ENCODE measurements around the gene KCNE1.

Gene KCNE1

DNA sequence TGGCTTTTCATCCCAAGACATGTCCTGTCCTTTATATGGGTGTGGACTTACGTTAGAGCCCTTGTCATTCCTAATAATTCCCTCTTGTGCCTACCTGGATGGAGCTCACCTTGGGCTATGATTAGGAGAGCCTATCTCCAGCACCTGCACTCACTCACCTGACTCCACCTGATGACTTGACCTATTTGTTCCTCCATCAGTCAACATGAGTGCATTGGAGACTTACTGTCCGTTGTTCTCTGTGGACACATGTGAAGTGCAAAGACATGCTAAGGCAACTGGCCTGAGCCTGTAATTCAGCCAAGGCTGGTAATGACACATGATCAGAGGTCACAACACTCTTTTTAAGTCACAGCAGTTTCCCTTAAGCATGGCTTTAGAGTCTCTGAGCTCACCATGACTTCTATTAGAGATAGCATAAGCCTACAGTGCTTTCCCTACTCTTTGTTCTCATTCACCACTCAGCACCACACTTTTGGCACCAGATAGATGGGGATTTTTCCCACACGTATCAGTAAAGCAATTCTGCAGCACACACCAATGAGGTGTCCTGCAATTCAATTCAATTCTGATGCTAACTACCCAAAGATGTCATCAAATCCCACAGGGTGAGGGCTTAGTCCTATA is 9.4 kb downstream of the KCNE1 start:
- H3F3A ChIP-seq (ENCODE audit: insufficient read depth, low read length): no peaks in the 10 kb centered on the region
- no peak overlapping the region for H3K4me3 ChIP-seq (ENCODE audit: low read length)
- DNase-seq: no peak
- no peak for TF ChIP-seq EZH2phosphoT487 (IDR thresholded peaks at IDR 0.05; ENCODE audit: low read length)
- no peak for TF ChIP-seq EZH2 (optimal IDR thresholded peaks at IDR 0.05; ENCODE audit: low read depth, low read length)
- TF ChIP-seq, protein P1, sequence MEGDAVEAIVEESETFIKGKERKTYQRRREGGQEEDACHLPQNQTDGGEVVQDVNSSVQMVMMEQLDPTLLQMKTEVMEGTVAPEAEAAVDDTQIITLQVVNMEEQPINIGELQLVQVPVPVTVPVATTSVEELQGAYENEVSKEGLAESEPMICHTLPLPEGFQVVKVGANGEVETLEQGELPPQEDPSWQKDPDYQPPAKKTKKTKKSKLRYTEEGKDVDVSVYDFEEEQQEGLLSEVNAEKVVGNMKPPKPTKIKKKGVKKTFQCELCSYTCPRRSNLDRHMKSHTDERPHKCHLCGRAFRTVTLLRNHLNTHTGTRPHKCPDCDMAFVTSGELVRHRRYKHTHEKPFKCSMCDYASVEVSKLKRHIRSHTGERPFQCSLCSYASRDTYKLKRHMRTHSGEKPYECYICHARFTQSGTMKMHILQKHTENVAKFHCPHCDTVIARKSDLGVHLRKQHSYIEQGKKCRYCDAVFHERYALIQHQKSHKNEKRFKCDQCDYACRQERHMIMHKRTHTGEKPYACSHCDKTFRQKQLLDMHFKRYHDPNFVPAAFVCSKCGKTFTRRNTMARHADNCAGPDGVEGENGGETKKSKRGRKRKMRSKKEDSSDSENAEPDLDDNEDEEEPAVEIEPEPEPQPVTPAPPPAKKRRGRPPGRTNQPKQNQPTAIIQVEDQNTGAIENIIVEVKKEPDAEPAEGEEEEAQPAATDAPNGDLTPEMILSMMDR (IDR thresholded peaks at IDR 0.05; ENCODE audit: low read length): no peak
- no peaks in the 10 kb centered on the region for H3K27me3 ChIP-seq (replicated peaks; ENCODE audit: insufficient read depth, low read length)
- H3K4me2 ChIP-seq (ENCODE audit: low read depth, low read length): no peak overlapping the region
- no peak overlapping the region for H3K9ac ChIP-seq (ENCODE audit: low read length)
- no peaks in the 10 kb centered on the region for H3K36me3 ChIP-seq (replicated peaks; ENCODE audit: insufficient read depth, low read length)
- no peaks in the 10 kb centered on the region for H3K79me2 ChIP-seq (ENCODE audit: low read length)
- no peaks in the 10 kb centered on the region for H3K4me1 ChIP-seq (ENCODE audit: low read length)
- no peak overlapping the region for H3K27ac ChIP-seq (ENCODE audit: low read length)
- no peaks in the 10 kb centered on the region for H3K9me3 ChIP-seq (replicated peaks; ENCODE audit: insufficient read depth, low read length)
- H3K9me2 ChIP-seq (replicated peaks; ENCODE audit: insufficient read depth, low read length): no peaks in the 10 kb centered on the region
- no peaks in the 10 kb centered on the region for H4K20me1 ChIP-seq (ENCODE audit: insufficient read depth, low read length)
- no peak overlapping the region for H2AFZ ChIP-seq (ENCODE audit: low read length)

- Histone ChIP-seq H2AFZ (ENCODE audit: low read length) (no peak overlapping the region), H3K27ac (ENCODE audit: low read length) (no peak overlapping the region), H3K9me3 (replicated peaks; ENCODE audit: insufficient read depth, low read length) (0 out of 2 replicates have a peak, but pooled peaks cover 3% of the 10 kb centered on the region), H3K4me2 (ENCODE audit: low read depth, low read length) (no peak overlapping the region), H3K79me2 (ENCODE audit: low read length) (no peaks in the 10 kb centered on the region), H3K4me3 (ENCODE audit: low read length) (no peak overlapping the region), H3F3A (ENCODE audit: insufficient read depth, low read length) (no peaks in the 10 kb centered on the region), H3K9ac (ENCODE audit: low read length) (no peak overlapping the region), H3K9me2 (replicated peaks; ENCODE audit: insufficient read depth, low read length) (no peaks in the 10 kb centered on the region), H3K36me3 (replicated peaks; ENCODE audit: insufficient read depth, low read length) (no peaks in the 10 kb centered on the region), H4K20me1 (ENCODE audit: insufficient read depth, low read length) (no peaks in the 10 kb centered on the region), H3K4me1 (ENCODE audit: low read length) (no peaks in the 10 kb centered on the region), H3K27me3 (replicated peaks; ENCODE audit: insufficient read depth, low read length) (no peaks in the 10 kb centered on the region)
- no peak for DNase-seq
- no peak for TF ChIP-seq EZH2phosphoT487 (IDR thresholded peaks at IDR 0.05; ENCODE audit: low read length)
- TF ChIP-seq, protein P1 (IDR thresholded peaks at IDR 0.05; ENCODE audit: low read length): no peak
- no peak for TF ChIP-seq EZH2 (optimal IDR thresholded peaks at IDR 0.05; ENCODE audit: low read depth, low read length)
These were observed 10.3 kb downstream of the KCNE1 start for GRCh38 chr21:34501716-34502115.

DNA sequence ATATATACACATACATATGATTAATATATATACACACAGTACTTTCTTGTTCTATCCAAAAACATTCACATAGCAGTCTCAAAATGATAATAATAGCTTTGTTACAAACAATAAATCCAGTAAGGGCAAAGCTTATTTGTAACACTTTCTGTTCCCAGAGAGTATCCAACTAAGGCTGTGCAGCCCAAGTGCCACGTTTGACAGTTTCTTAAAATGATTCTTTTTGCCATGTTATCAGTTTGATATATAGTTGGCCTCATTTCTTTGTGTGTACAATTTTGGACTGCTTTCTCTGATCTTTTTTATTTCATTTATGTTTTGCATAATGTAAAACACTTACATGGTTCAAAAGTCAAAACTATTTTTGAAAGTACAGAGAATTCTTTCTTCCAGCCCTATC is 11.8 kb downstream of the KCNE1 start:
- no peaks in the 10 kb centered on the region for H3K9me2 ChIP-seq (replicated peaks; ENCODE audit: insufficient read depth, low read length)
- no peaks in the 10 kb centered on the region for H3K79me2 ChIP-seq (ENCODE audit: low read length)
- no peak overlapping the region for H3K27ac ChIP-seq (ENCODE audit: low read length)
- no peaks in the 10 kb centered on the region for H3F3A ChIP-seq (ENCODE audit: insufficient read depth, low read length)
- no peak for DNase-seq
- H3K36me3 ChIP-seq (replicated peaks; ENCODE audit: insufficient read depth, low read length): no peaks in the 10 kb centered on the region
- H3K9me3 ChIP-seq (replicated peaks; ENCODE audit: insufficient read depth, low read length): 0 out of 2 replicates have a peak, but pooled peaks cover 3% of the 10 kb centered on the region
- no peak overlapping the region for H3K4me3 ChIP-seq (ENCODE audit: low read length)
- no peak overlapping the region for H3K4me2 ChIP-seq (ENCODE audit: low read depth, low read length)
- H2AFZ ChIP-seq (ENCODE audit: low read length): no peak overlapping the region
- H3K27me3 ChIP-seq (replicated peaks; ENCODE audit: insufficient read depth, low read length): no peaks in the 10 kb centered on the region
- no peaks in the 10 kb centered on the region for H4K20me1 ChIP-seq (ENCODE audit: insufficient read depth, low read length)
- TF ChIP-seq EZH2phosphoT487 (IDR thresholded peaks at IDR 0.05; ENCODE audit: low read length) (no peak), EZH2 (optimal IDR thresholded peaks at IDR 0.05; ENCODE audit: low read depth, low read length) (no peak)
- TF ChIP-seq, protein P1 (IDR thresholded peaks at IDR 0.05; ENCODE audit: low read length): no peak
- H3K4me1 ChIP-seq (ENCODE audit: low read length): no peaks in the 10 kb centered on the region
- H3K9ac ChIP-seq (ENCODE audit: low read length): no peak overlapping the region

All from MM.1S (cell line).